Trophoblast cell (in vitro differentiated cells and primary cell): ENCODE data around the gene HECA.

Experiments used
- DNase-seq, 2 donors: peaks; one replicate each; pipeline ENCODE4 v3.0.0-alpha.2; 2016
- H2AFZ ChIP-seq: 2 replicates; pipeline ENCODE4 v1.6.1; 2013; ENCODE audit warnings: low read length, moderate library complexity, mild to moderate bottlenecking; ENCODE audit not compliant: insufficient read depth, poor library complexity
- H2AK5ac ChIP-seq: 2 replicates; pipeline ENCODE4 v1.6.1; 2013; ENCODE audit warnings: mild to moderate bottlenecking, low read length
- H2BK120ac ChIP-seq: 2 replicates; pipeline ENCODE4 v1.6.1; 2013; ENCODE audit warnings: low read length, mild to moderate bottlenecking, moderate library complexity; ENCODE audit not compliant: insufficient read depth, poor library complexity
- H2BK12ac ChIP-seq: 2 replicates; pipeline ENCODE4 v1.6.1; 2013; ENCODE audit warnings: mild to moderate bottlenecking, low read length, moderate library complexity
- H2BK5ac ChIP-seq: 2 replicates; pipeline ENCODE4 v1.6.1; 2013; ENCODE audit warnings: low read length, low read depth, moderate library complexity, mild to moderate bottlenecking; ENCODE audit not compliant: poor library complexity
- H3K14ac ChIP-seq: 2 replicates; pipeline ENCODE4 v1.6.1; 2013; ENCODE audit warnings: mild to moderate bottlenecking, low read length
- H3K18ac ChIP-seq: 2 replicates; pipeline ENCODE4 v1.6.1; 2013; ENCODE audit warnings: mild to moderate bottlenecking, low read length
- H3K23ac ChIP-seq: 2 replicates; pipeline ENCODE4 v1.6.1; 2013; ENCODE audit warnings: low read length
- H3K27ac ChIP-seq: 2 replicates; pipeline ENCODE4 v1.5.1; 2013; ENCODE audit warnings: low read depth, mild to moderate bottlenecking, inconsistent platforms, low read length, moderate library complexity
- H3K27me3 ChIP-seq: 2 replicates; pipeline ENCODE4 v1.6.1; 2013; ENCODE audit warnings: inconsistent platforms, mild to moderate bottlenecking, low read length, moderate library complexity; ENCODE audit not compliant: insufficient read depth
- H3K36me3 ChIP-seq, 2 experiments: 1 replicate in 1 of 2; 2 replicates in 1 of 2; pipeline ENCODE4 v1.6.1; 2013; ENCODE audit warnings: low read length in 2 of 2, mild to moderate bottlenecking in 2 of 2, moderate library complexity in 1 of 2; ENCODE audit not compliant: insufficient read depth in 2 of 2, control insufficient read depth in 1 of 2
- H3K4ac ChIP-seq: 2 replicates; pipeline ENCODE4 v1.6.1; 2013; ENCODE audit warnings: low read depth, mild to moderate bottlenecking, low read length, moderate library complexity
- H3K4me1 ChIP-seq, 2 experiments: 1 replicate in 1 of 2; 2 replicates in 1 of 2; pipeline ENCODE4 v1.6.1; 2013; ENCODE audit warnings: low read length in 2 of 2, mild to moderate bottlenecking in 2 of 2, moderate library complexity in 1 of 2; ENCODE audit not compliant: insufficient read depth in 2 of 2, control insufficient read depth in 1 of 2
- H3K4me2 ChIP-seq: 2 replicates; pipeline ENCODE4 v1.6.1; 2013; ENCODE audit warnings: inconsistent platforms, mild to moderate bottlenecking, low read length, moderate library complexity
- H3K4me3 ChIP-seq: 2 replicates; pipeline ENCODE4 v1.5.1; 2013; ENCODE audit warnings: mild to moderate bottlenecking, low read depth, low read length, inconsistent platforms
- H3K79me1 ChIP-seq: one replicate; pipeline ENCODE4 v1.6.1; 2013; ENCODE audit warnings: low read length
- H3K79me2 ChIP-seq: 2 replicates; pipeline ENCODE4 v1.6.1; 2013; ENCODE audit warnings: low read length, mild to moderate bottlenecking; ENCODE audit not compliant: control insufficient read depth, insufficient read depth, poor library complexity
- H3K9ac ChIP-seq: 2 replicates; pipeline ENCODE4 v1.6.1; 2013; ENCODE audit warnings: mild to moderate bottlenecking, low read length
- H3K9me3 ChIP-seq: 2 replicates; pipeline ENCODE4 v1.6.1; 2013; ENCODE audit warnings: low read depth, mild to moderate bottlenecking, control low read depth, inconsistent platforms, low read length; ENCODE audit not compliant: insufficient read depth
- H4K12ac ChIP-seq: 2 replicates; pipeline ENCODE4 v1.6.1; 2013; ENCODE audit warnings: low read depth, mild to moderate bottlenecking, low read length, moderate library complexity
- H4K8ac ChIP-seq: 2 replicates; pipeline ENCODE4 v1.6.1; 2013; ENCODE audit warnings: low read depth, mild to moderate bottlenecking, low read length, moderate library complexity
- H4K91ac ChIP-seq: one replicate; pipeline ENCODE4 v1.6.1; 2013; ENCODE audit warnings: low read depth, mild to moderate bottlenecking, low read length, moderate library complexity
- WGBS: extraction: QIAGEN DNeasy Blood & Tissue Kit; methylation state at CpG from one replicate; pipeline ENCODE4 v1.1.7; 2013; ENCODE audit warnings: missing lambda C conversion rate; ENCODE audit not compliant: insufficient read length, insufficient coverage; ENCODE audit errors: extremely low coverage; 5-methylcytosine and 5-hydroxymethylcytosine counted together

Gene HECA

GRCh38 chr6:139175389-139175948 is 40.6 kb downstream of the HECA start:
- Histone ChIP-seq H3K79me1 (no peaks in the 10 kb centered on the region), H4K91ac (no peak overlapping the region), H3K4me3 (no peak overlapping the region), H3K4me1 (no peaks in the 10 kb centered on the region), H2BK120ac (no peak overlapping the region), H3K27ac (no peak overlapping the region), H3K79me2 (no peaks in the 10 kb centered on the region), H3K36me3 (peaks cover 5 to 9% of the 10 kb centered on the region in 2 experiments), H3K9me3 (no peaks in the 10 kb centered on the region), H3K9ac (no peak overlapping the region), H4K8ac (no peak overlapping the region), H3K4ac (no peak overlapping the region), H2AFZ (no peak overlapping the region), H2BK12ac (no peak overlapping the region), H2AK5ac (no peak overlapping the region), H3K18ac (no peak overlapping the region), H3K27me3 (no peaks in the 10 kb centered on the region), H4K12ac (no peak overlapping the region), H3K4me2 (no peak overlapping the region), H3K23ac (no peak overlapping the region), H2BK5ac (no peak overlapping the region), H3K14ac (no peak overlapping the region)
- no peak for DNase-seq
- no CpG with 5 or more reads among the region's 4 CpGs for WGBS

DNA sequence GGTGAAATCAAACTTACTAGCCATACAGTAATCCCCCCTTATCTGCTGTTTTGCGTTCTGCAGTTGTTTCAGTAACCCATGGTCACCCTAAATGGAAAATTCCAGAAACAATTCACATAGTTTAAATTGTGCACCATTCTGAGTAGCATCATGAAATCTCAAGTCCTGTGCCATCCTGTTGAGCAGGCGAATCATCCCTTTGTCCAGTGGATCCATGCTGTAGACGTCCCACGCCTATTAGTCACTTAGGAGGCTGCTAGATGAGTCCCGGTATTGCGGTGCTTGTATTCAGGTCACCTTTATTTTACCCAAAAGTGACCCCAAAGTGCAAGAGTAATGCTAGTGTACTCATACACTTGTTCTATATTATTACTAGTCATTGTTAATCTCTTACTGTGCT is 46.4 kb downstream of the HECA start:
- H3K79me2 ChIP-seq, result no peaks in the 10 kb centered on the region

GRCh38 chr6:139184047-139184446 is 49.2 kb downstream of the HECA start:
- H2BK5ac ChIP-seq, result no peak overlapping the region
- no peak overlapping the region for H4K8ac ChIP-seq
- no peak overlapping the region for H3K9ac ChIP-seq
- no peaks in the 10 kb centered on the region for H3K9me3 ChIP-seq
- DNase-seq, result no peak
- WGBS, result no CpG with 5 or more reads among the region's 4 CpGs
- H3K4me3 ChIP-seq, result no peak overlapping the region
- no peak overlapping the region for H2BK12ac ChIP-seq
- H3K14ac ChIP-seq, result no peak overlapping the region
- no peak overlapping the region for H3K23ac ChIP-seq
- H4K91ac ChIP-seq, result no peak overlapping the region
- no peaks in the 10 kb centered on the region for H3K4me1 ChIP-seq
- no peak overlapping the region for H2BK120ac ChIP-seq
- no peaks in the 10 kb centered on the region for H3K79me1 ChIP-seq
- no peak overlapping the region for H3K27ac ChIP-seq
- no peak overlapping the region for H3K4ac ChIP-seq
- H4K12ac ChIP-seq, result no peak overlapping the region
- H3K27me3 ChIP-seq, result no peaks in the 10 kb centered on the region
- peaks cover 0 to 4% of the 10 kb centered on the region in 2 experiments for H3K36me3 ChIP-seq
- no peak overlapping the region for H3K18ac ChIP-seq
- H3K79me2 ChIP-seq, result no peaks in the 10 kb centered on the region
- H2AK5ac ChIP-seq, result no peak overlapping the region
- no peak overlapping the region for H3K4me2 ChIP-seq
- no peak overlapping the region for H2AFZ ChIP-seq

More for the DNA sequence above, 46.4 kb downstream of the HECA start:
- Histone ChIP-seq H3K27ac (no peak overlapping the region), H2AFZ (no peak overlapping the region), H3K9me3 (no peaks in the 10 kb centered on the region), H3K4ac (no peak overlapping the region), H3K23ac (no peak overlapping the region), H2BK120ac (no peak overlapping the region), H3K4me2 (no peak overlapping the region), H3K9ac (no peak overlapping the region), H2BK12ac (no peak overlapping the region), H4K8ac (no peak overlapping the region), H3K79me1 (no peaks in the 10 kb centered on the region), H3K4me3 (no peak overlapping the region), H3K36me3 (peaks cover 2 to 10% of the 10 kb centered on the region in 2 experiments), H3K27me3 (no peaks in the 10 kb centered on the region), H2AK5ac (no peak overlapping the region), H4K91ac (no peak overlapping the region), H3K18ac (no peak overlapping the region), H4K12ac (no peak overlapping the region), H3K4me1 (no peaks in the 10 kb centered on the region), H2BK5ac (no peak overlapping the region), H3K14ac (no peak overlapping the region)
- DNase-seq, result no peak
- WGBS, result no CpG with 5 or more reads among the region's 6 CpGs

DNA sequence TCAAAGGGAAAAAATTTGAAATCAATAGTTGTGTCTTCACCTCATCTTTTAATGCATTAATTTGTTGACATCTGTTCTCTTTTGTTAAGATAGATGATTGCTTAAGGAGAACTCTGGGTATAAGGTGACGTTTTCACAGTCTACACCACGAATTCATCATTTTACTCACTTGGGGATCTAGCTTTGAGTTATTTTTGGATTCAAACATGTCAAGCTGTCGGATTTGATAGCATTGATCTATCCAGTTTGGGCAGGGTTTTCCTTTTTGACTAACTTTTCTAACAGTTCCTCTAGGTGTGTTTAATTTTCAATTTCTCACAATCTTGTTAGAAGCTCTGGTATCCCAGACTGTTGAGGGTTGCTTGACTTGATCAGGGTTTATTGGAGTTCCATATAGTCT is 49.6 kb downstream of the HECA start:
- H4K91ac ChIP-seq, result no peak overlapping the region
- no peak overlapping the region for H2AFZ ChIP-seq
- no peaks in the 10 kb centered on the region for H3K9me3 ChIP-seq
- H3K9ac ChIP-seq, result no peak overlapping the region
- no peaks in the 10 kb centered on the region for H3K79me1 ChIP-seq
- no peak overlapping the region for H3K14ac ChIP-seq
- no peak overlapping the region for H3K4ac ChIP-seq
- H4K8ac ChIP-seq, result no peak overlapping the region
- no peaks in the 10 kb centered on the region for H3K4me1 ChIP-seq
- H2AK5ac ChIP-seq, result no peak overlapping the region
- no peak overlapping the region for H3K4me2 ChIP-seq
- no peak overlapping the region for H3K4me3 ChIP-seq
- no peak overlapping the region for H3K23ac ChIP-seq
- H4K12ac ChIP-seq, result no peak overlapping the region
- H2BK5ac ChIP-seq, result no peak overlapping the region
- no CpG with 5 or more reads among the region's 3 CpGs for WGBS
- H3K27ac ChIP-seq, result no peak overlapping the region
- no peak overlapping the region for H3K18ac ChIP-seq
- H2BK120ac ChIP-seq, result no peak overlapping the region
- H3K79me2 ChIP-seq, result no peaks in the 10 kb centered on the region
- H3K36me3 ChIP-seq, result peaks cover 0 to 4% of the 10 kb centered on the region in 2 experiments
- no peaks in the 10 kb centered on the region for H3K27me3 ChIP-seq
- DNase-seq, result no peak
- no peak overlapping the region for H2BK12ac ChIP-seq
